ENCODE measurements around the gene MROH8. TPM values are rescaled to one million over a fixed set of nuclear protein-coding genes. Genes with fewer than 3 reads are reported as not detected.
A peak's percentile ranks its signal among the peaks of the same experiment; 100 is the strongest.

MROH8 gene
- total RNA-seq, 1 donor from 2014 or later, result 1.5 TPM

DNA sequence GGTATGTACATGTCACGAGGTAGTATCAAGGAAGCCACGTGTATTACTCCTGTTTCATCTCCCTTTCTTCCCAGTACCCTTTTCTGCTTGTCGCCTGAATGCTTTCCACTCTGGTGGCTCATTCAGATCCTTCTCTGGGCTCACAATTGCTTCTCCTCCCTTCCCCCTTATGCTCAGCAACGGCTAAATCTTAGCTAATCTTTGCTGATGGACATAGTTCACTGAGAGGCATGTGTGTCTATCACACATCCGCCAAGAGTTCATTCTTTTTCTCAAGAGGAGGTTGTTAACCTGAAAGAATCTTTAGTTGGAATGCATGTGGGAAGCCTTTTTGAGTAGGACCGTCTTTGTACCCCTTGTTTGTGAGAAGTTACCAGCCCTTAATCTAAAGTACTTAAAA, 25.8 kb upstream of the MROH8 start:
- DNase-seq (ENCODE audit: extremely low spot score in 2 of 2), result no peak
- Histone ChIP-seq H3K4me3 (no peak overlapping the region), H3K36me3 (peaks cover 0 to 61% of the 10 kb centered on the region in 2 donors), H3K4me1 (peaks cover 14% of the 10 kb centered on the region), H3K27ac (no peak overlapping the region), H3K9me3 (no peaks in the 10 kb centered on the region), H3K27me3 (no peaks in the 10 kb centered on the region)
- TF ChIP-seq, protein P1, sequence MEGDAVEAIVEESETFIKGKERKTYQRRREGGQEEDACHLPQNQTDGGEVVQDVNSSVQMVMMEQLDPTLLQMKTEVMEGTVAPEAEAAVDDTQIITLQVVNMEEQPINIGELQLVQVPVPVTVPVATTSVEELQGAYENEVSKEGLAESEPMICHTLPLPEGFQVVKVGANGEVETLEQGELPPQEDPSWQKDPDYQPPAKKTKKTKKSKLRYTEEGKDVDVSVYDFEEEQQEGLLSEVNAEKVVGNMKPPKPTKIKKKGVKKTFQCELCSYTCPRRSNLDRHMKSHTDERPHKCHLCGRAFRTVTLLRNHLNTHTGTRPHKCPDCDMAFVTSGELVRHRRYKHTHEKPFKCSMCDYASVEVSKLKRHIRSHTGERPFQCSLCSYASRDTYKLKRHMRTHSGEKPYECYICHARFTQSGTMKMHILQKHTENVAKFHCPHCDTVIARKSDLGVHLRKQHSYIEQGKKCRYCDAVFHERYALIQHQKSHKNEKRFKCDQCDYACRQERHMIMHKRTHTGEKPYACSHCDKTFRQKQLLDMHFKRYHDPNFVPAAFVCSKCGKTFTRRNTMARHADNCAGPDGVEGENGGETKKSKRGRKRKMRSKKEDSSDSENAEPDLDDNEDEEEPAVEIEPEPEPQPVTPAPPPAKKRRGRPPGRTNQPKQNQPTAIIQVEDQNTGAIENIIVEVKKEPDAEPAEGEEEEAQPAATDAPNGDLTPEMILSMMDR (IDR thresholded peaks at IDR 0.05), result no peak
- no peak for TF ChIP-seq POLR2AphosphoS5 (IDR thresholded peaks at IDR 0.05; ENCODE audit: insufficient read depth in 1 of 2, low read depth in 1 of 2)
- no peak for TF ChIP-seq POLR2A (IDR thresholded peaks at IDR 0.05)
- intact Hi-C loops (cut with DNase I), result no loop called here

DNA sequence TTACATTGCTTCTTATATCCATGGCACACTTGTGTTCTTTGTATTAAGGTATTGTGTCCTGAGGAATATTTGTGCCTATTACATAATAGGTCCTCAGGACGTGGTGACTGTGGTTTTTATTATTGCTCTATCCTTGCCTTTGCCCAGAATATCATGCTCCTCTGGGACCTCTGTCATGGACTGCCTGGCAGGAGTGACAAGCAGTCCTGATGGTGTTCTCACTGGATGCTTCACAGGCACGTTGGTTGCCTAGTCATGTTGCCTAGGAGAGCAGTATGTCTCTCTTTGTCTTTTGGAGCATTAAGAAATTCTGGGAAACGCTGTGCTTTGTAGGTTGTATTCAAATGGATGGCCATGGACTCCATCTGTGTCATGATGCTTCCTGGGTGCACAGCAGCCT, 24.7 kb upstream of the MROH8 start:
- H3K27me3 ChIP-seq, result no peaks in the 10 kb centered on the region
- H3K4me1 ChIP-seq, result peaks cover 22% of the 10 kb centered on the region
- H3K27ac ChIP-seq, result no peak overlapping the region
- no peak overlapping the region for H3K4me3 ChIP-seq
- H3K9me3 ChIP-seq, result no peaks in the 10 kb centered on the region
- peaks cover 0 to 62% of the 10 kb centered on the region in 2 donors for H3K36me3 ChIP-seq
- TF ChIP-seq POLR2A (IDR thresholded peaks at IDR 0.05) (no peak), POLR2AphosphoS5 (IDR thresholded peaks at IDR 0.05; ENCODE audit: insufficient read depth in 1 of 2, low read depth in 1 of 2) (no peak)
- TF ChIP-seq, protein P1 (IDR thresholded peaks at IDR 0.05), result no peak
- DNase-seq (ENCODE audit: extremely low spot score in 2 of 2), result no peak
- intact Hi-C loops (cut with DNase I), result loop anchor here (5.0 kb wide), 1 partner anchor 333 kb away; no protein-coding TSS in a partner anchor

DNA sequence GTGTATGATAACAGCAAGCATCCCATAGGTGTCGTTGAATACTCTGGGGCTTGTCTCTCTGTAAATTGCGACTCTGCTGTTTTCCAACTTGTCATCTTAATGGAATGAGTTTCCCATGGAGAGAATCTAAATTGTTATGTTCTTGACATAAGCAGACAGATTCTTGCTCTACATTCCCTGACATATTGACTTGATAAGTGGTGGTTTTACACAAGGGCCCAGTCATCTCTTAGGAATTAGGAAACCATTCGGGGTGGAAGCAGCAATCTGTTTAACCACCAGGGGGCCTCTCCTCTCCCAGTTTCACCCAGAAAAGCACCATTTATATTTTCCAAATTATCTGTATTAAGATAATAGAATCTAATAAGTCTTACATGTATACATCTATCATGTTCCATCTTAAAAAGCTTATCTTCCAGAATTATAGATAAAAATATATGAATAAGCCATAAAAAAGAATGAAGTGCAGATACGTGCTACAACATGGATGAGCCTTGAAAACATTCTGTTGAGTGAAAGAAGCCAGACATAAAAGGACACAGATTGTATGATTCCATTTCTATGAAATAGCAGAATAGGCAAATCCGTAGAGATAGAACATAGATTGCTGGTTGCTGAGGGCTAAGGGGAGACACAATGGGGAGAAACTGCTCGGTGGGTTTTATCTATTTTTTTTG, 23.1 kb upstream of the MROH8 start:
- Histone ChIP-seq H3K36me3 (peaks cover 0 to 49% of the 10 kb centered on the region in 2 donors), H3K4me1 (peaks cover 26% of the 10 kb centered on the region), H3K4me3 (no peak overlapping the region), H3K9me3 (no peaks in the 10 kb centered on the region), H3K27ac (peak overlapping the region; percentile 65), H3K27me3 (no peaks in the 10 kb centered on the region)
- peak in 1 of 2 donors; percentile 54 for TF ChIP-seq POLR2AphosphoS5 (IDR thresholded peaks at IDR 0.05; ENCODE audit: insufficient read depth in 1 of 2, low read depth in 1 of 2)
- no peak for TF ChIP-seq POLR2A (IDR thresholded peaks at IDR 0.05)
- TF ChIP-seq, protein P1 (IDR thresholded peaks at IDR 0.05), result peak; percentile 3 to 67 (median 47)
- intact Hi-C loops (cut with DNase I), result loop anchor here (5.0 kb wide), 1 partner anchor 335 kb away; no protein-coding TSS in a partner anchor
- DNase-seq (ENCODE audit: extremely low spot score in 2 of 2), result no peak

DNA sequence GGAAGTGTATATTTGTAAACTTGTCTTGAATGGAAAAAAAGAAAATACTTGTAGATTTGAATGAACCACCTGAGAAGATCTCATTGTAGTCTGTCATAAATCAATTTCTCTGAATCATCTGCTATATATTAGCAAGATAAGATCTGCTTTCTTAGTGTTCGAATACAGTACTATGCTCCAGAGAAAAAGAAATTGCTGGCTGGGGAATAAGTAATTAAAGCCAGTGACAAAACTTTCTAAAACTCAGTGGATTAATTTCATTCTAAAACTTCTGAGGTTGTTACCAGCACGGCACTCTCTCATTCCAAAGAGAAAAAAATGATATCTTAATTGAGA, 22.4 kb upstream of the MROH8 start:
- H3K9me3 ChIP-seq, result no peaks in the 10 kb centered on the region
- H3K27me3 ChIP-seq, result no peaks in the 10 kb centered on the region
- H3K27ac ChIP-seq, result peak overlapping the region; percentile 47
- peaks cover 0 to 44% of the 10 kb centered on the region in 2 donors for H3K36me3 ChIP-seq
- DNase-seq (ENCODE audit: extremely low spot score in 2 of 2), result no peak
- intact Hi-C loops (cut with DNase I), result loop anchor here (5.0 kb wide), 1 partner anchor 336 kb away; no protein-coding TSS in a partner anchor
- no peak for TF ChIP-seq POLR2A (IDR thresholded peaks at IDR 0.05)
- TF ChIP-seq, protein P1 (IDR thresholded peaks at IDR 0.05), result no peak
- no peak for TF ChIP-seq POLR2AphosphoS5 (IDR thresholded peaks at IDR 0.05; ENCODE audit: insufficient read depth in 1 of 2, low read depth in 1 of 2)
- peaks cover 26% of the 10 kb centered on the region for H3K4me1 ChIP-seq
- H3K4me3 ChIP-seq, result no peak overlapping the region

Data from vagina (tissue), 2 donors.